ENCODE measurements around the gene POC5. TPM values are rescaled to one million over a fixed set of nuclear protein-coding genes. Genes with fewer than 3 reads are reported as not detected.

Gene POC5
- total and polyA plus RNA-seq, 12 donors = 2.6 to 5.5 (median 4.1) TPM

- no peak for TF ChIP-seq CTCF (IDR thresholded peaks at IDR 0.05)
- Histone ChIP-seq H3K27me3 (no peaks in the 10 kb centered on the region), H3K27ac (no peak overlapping the region), H3K9me3 (no peaks in the 10 kb centered on the region), H3K4me1 (peaks cover 0 to 4% (median 0%) of the 10 kb centered on the region in 9 donors), H3K4me3 (no peak overlapping the region), H3K36me3 (no peaks in the 10 kb centered on the region)
- intact Hi-C loops (cut with DNase I) = no loop called here
- ATAC-seq = no peak
- 92 to 95% methylated on average over 2 of the region's 2 CpGs for WGBS, 2 donors
- no peak for DNase-seq
These were observed 68.5 kb downstream of the POC5 start for GRCh38 chr5:75648712-75649111.

- intact Hi-C loops (cut with DNase I) = no loop called here
- Histone ChIP-seq H3K4me1 (no peaks in the 10 kb centered on the region), H3K9me3 (peaks cover 0 to 20% (median 0%) of the 10 kb centered on the region in 11 donors), H3K4me3 (no peak overlapping the region), H3K27me3 (no peaks in the 10 kb centered on the region), H3K36me3 (no peaks in the 10 kb centered on the region), H3K27ac (no peak overlapping the region)
- ATAC-seq (no peak), DNase-seq (no peak)
- TF ChIP-seq CTCF (IDR thresholded peaks at IDR 0.05) = no peak
- WGBS, 2 donors = 62 to 67% methylated on average over 2 of the region's 2 CpGs
These were observed 76.4 kb downstream of the POC5 start for GRCh38 chr5:75640826-75641225.

- no peak for DNase-seq
- Histone ChIP-seq H3K36me3 (no peaks in the 10 kb centered on the region), H3K27ac (no peak overlapping the region), H3K4me1 (no peaks in the 10 kb centered on the region), H3K27me3 (no peaks in the 10 kb centered on the region), H3K9me3 (peaks cover 0 to 20% (median 0%) of the 10 kb centered on the region in 11 donors), H3K4me3 (no peak overlapping the region)
- no peak for TF ChIP-seq CTCF (IDR thresholded peaks at IDR 0.05)
- intact Hi-C loops (cut with DNase I) = no loop called here
- no peak for ATAC-seq
These were observed 76.8 kb downstream of the POC5 start for GRCh38 chr5:75640395-75640794.

GRCh38 chr5:75639535-75640311, 77.5 kb downstream of the POC5 start:
- WGBS, 2 donors = 75 to 83% methylated on average over 3 of the region's 3 CpGs
- no peak for TF ChIP-seq CTCF (IDR thresholded peaks at IDR 0.05)
- Histone ChIP-seq H3K9me3 (peaks cover 0 to 20% (median 0%) of the 10 kb centered on the region in 11 donors), H3K4me3 (no peak overlapping the region), H3K36me3 (no peaks in the 10 kb centered on the region), H3K27ac (no peak overlapping the region), H3K27me3 (no peaks in the 10 kb centered on the region), H3K4me1 (no peaks in the 10 kb centered on the region)
- ATAC-seq = no peak
- intact Hi-C loops (cut with DNase I) = no loop called here
- DNase-seq = no peak

Data from heart right ventricle (tissue), 16 donors.